ENCODE data around the gene RRP1. TPM values are rescaled to one million over a fixed set of nuclear protein-coding genes. Genes with fewer than 3 reads are reported as not detected.

RRP1 gene
- total RNA-seq, 1 donor from 2014 or later, result 52.0 TPM

- H3K27me3 ChIP-seq, result no peaks in the 10 kb centered on the region
- DNase-seq (ENCODE audit: low spot score in 2 of 2), result no peak
- no peaks in the 10 kb centered on the region for H3K9me3 ChIP-seq
- peaks cover 0 to 11% of the 10 kb centered on the region in 2 donors for H3K4me1 ChIP-seq
- H3K36me3 ChIP-seq, result peaks cover 17 to 24% of the 10 kb centered on the region in 2 donors
- H3K27ac ChIP-seq, result no peak overlapping the region
- TF ChIP-seq, protein P1, sequence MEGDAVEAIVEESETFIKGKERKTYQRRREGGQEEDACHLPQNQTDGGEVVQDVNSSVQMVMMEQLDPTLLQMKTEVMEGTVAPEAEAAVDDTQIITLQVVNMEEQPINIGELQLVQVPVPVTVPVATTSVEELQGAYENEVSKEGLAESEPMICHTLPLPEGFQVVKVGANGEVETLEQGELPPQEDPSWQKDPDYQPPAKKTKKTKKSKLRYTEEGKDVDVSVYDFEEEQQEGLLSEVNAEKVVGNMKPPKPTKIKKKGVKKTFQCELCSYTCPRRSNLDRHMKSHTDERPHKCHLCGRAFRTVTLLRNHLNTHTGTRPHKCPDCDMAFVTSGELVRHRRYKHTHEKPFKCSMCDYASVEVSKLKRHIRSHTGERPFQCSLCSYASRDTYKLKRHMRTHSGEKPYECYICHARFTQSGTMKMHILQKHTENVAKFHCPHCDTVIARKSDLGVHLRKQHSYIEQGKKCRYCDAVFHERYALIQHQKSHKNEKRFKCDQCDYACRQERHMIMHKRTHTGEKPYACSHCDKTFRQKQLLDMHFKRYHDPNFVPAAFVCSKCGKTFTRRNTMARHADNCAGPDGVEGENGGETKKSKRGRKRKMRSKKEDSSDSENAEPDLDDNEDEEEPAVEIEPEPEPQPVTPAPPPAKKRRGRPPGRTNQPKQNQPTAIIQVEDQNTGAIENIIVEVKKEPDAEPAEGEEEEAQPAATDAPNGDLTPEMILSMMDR (IDR thresholded peaks at IDR 0.05), result no peak
- intact Hi-C loops (cut with DNase I), result no loop called here
- no peak overlapping the region for H3K4me3 ChIP-seq
These were observed 19.2 kb upstream of the RRP1 start for GRCh38 chr21:43770066-43770655.

DNA sequence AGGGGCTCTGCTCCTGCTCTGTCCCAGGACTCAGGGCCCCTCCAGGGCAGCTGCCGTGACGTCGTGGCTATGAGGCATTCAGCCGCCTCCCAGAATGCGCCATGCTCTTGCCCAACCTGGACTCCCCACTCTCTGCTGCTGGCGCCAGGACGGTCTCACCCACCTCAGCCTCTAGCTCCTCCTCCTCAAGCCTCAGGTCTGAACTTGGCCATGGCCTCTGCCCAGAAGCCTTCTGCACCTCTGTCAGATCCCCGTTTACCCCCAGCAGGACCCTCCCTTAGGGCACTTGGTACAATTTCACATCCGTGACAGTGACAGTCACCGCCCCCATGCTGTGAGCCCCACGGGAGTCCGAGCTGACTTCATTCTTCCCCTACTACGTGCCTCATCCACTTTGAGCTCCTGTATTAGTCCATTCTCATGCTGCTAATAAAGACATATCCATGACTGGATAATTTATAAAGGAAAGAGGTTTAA is 18.1 kb upstream of the RRP1 start:
- no peaks in the 10 kb centered on the region for H3K9me3 ChIP-seq
- TF ChIP-seq, protein P1 (IDR thresholded peaks at IDR 0.05), result no peak
- DNase-seq (ENCODE audit: low spot score in 2 of 2), result no peak
- H3K4me3 ChIP-seq, result no peak overlapping the region
- H3K36me3 ChIP-seq, result peaks cover 17 to 24% of the 10 kb centered on the region in 2 donors
- no peak overlapping the region for H3K27ac ChIP-seq
- peaks cover 0 to 12% of the 10 kb centered on the region in 2 donors for H3K4me1 ChIP-seq
- intact Hi-C loops (cut with DNase I), result no loop called here
- no peaks in the 10 kb centered on the region for H3K27me3 ChIP-seq

- intact Hi-C loops (cut with DNase I), result no loop called here
- DNase-seq (ENCODE audit: low spot score in 2 of 2), result no peak
- Histone ChIP-seq H3K4me1 (peaks cover 0 to 15% of the 10 kb centered on the region in 2 donors), H3K27ac (no peak overlapping the region), H3K4me3 (no peak overlapping the region), H3K27me3 (no peaks in the 10 kb centered on the region), H3K9me3 (no peaks in the 10 kb centered on the region), H3K36me3 (peaks cover 17 to 24% of the 10 kb centered on the region in 2 donors)
- TF ChIP-seq, protein P1 (IDR thresholded peaks at IDR 0.05), result no peak
These were observed 17.5 kb upstream of the RRP1 start for GRCh38 chr21:43771698-43772424.

DNA sequence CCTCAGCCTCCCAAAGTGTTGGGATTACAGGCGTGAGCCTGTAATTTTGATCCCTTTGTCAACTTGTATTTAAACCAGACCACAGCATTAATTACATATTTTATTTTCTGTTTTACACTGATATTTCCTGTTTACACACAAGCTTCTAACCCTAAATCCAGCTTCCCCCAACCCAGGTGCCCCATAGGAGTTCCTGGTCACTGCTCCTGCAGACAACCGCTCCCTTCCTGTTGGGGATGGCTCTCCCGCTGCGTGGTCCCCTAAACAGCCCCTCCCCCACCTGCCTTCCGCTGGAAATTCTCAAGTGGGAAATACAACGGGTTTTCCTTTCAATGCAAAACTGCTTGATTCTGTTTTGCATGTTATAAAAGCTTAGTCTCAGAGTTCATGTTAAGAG is 17.0 kb upstream of the RRP1 start:
- TF ChIP-seq, protein P1 (IDR thresholded peaks at IDR 0.05), result no peak
- Histone ChIP-seq H3K27ac (no peak overlapping the region), H3K4me3 (no peak overlapping the region), H3K27me3 (no peaks in the 10 kb centered on the region), H3K9me3 (no peaks in the 10 kb centered on the region), H3K36me3 (peaks cover 17 to 24% of the 10 kb centered on the region in 2 donors), H3K4me1 (peaks cover 0 to 15% of the 10 kb centered on the region in 2 donors)
- intact Hi-C loops (cut with DNase I), result no loop called here
- DNase-seq (ENCODE audit: low spot score in 2 of 2), result no peak

- peaks cover 17 to 24% of the 10 kb centered on the region in 2 donors for H3K36me3 ChIP-seq
- TF ChIP-seq, protein P1 (IDR thresholded peaks at IDR 0.05), result no peak
- H3K27ac ChIP-seq, result no peak overlapping the region
- no peak for DNase-seq (ENCODE audit: low spot score in 2 of 2)
- intact Hi-C loops (cut with DNase I), result no loop called here
- H3K27me3 ChIP-seq, result no peaks in the 10 kb centered on the region
- no peak overlapping the region for H3K4me3 ChIP-seq
- no peaks in the 10 kb centered on the region for H3K9me3 ChIP-seq
- peaks cover 0 to 12% of the 10 kb centered on the region in 2 donors for H3K4me1 ChIP-seq
These were observed 15.2 kb upstream of the RRP1 start for GRCh38 chr21:43774163-43774562.
